Muscle layer of duodenum (tissue), 2 donors: ENCODE measurements around the gene NHSL2.

Source experiments
- H3K27ac ChIP-seq: one replicate; pipeline ENCODE4 v1.7.0; 2013; ENCODE audit warnings: mild to moderate bottlenecking, low read length
- H3K27me3 ChIP-seq: one replicate; pipeline ENCODE4 v1.7.0; 2013; ENCODE audit warnings: low read depth, mild to moderate bottlenecking, control low read depth, low read length
- H3K36me3 ChIP-seq, 2 donors: one replicate each; pipeline ENCODE4 v1.7.0; 2013; ENCODE audit warnings: low read length in 2 of 2, control low read depth in 1 of 2, mild to moderate bottlenecking in 1 of 2; ENCODE audit not compliant: insufficient read depth in 2 of 2, control insufficient read depth in 1 of 2
- H3K4me1 ChIP-seq, 2 donors: one replicate each; pipeline ENCODE4 v1.7.0; 2013; ENCODE audit warnings: low read length in 2 of 2, mild to moderate bottlenecking in 2 of 2, control low read depth in 1 of 2, moderate library complexity in 1 of 2; ENCODE audit not compliant: insufficient read depth in 2 of 2, control insufficient read depth in 1 of 2
- H3K4me3 ChIP-seq, 2 donors: one replicate each; pipeline ENCODE4 v1.7.0; 2013; ENCODE audit warnings: low read length in 2 of 2, low read depth in 1 of 2, mild to moderate bottlenecking in 1 of 2
- H3K9me3 ChIP-seq, 2 donors: one replicate each; pipeline ENCODE4 v1.7.0; 2013; ENCODE audit warnings: low read length in 2 of 2, control low read depth in 1 of 2, mild to moderate bottlenecking in 1 of 2; ENCODE audit not compliant: control insufficient read depth in 1 of 2
- donor health status: healthy.

NHSL2 gene

DNA sequence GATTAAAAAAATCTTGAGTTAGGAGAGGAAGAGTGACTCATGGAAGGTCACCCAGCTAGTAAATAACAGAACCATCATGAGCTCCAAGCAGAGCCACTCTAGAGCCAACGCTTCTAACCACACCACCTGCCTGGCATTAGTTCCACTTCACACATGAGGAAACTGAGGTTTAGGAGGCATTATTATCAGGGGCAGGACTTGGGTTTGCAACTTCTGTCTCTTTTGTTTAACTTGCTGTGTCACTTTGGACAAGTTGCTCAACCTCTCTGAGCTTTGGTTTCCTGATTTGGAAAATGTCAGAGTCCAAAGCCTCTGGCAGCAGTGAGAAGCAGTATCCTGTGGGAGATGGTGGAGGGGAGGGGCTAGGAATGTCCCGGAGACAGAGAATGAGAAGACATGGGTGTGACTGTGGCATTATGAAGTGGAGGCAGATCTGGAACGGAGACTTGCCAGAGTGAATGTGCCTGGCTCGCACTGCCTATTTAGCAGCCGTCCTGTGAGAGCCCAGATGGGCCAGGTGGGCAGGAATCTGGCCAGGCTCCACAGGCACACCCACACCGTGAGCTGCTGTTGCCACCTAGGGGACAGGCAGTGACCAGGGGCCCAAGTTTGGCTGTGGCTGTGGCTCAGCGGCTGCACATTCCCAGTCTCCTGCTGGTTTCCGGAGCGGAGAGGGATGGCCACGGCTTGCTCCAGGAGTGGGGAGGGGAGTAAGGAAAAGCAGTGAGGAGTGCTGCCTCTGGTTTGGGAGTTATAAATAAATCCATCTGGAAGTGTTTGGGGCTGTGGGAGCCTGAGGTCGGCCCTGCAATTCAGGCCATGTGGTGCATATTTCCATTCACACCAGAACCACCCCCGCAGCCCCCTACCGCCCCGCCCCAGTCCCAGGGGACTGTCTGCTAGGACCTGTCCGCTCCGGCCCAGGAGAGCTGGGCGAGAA is 93.4 kb downstream of the NHSL2 start:
- Histone ChIP-seq H3K4me3 (no peak overlapping the region), H3K27me3 (no peaks in the 10 kb centered on the region), H3K4me1 (peaks cover 0 to 7% of the 10 kb centered on the region in 2 donors), H3K27ac (no peak overlapping the region), H3K36me3 (no peaks in the 10 kb centered on the region), H3K9me3 (no peaks in the 10 kb centered on the region)

DNA sequence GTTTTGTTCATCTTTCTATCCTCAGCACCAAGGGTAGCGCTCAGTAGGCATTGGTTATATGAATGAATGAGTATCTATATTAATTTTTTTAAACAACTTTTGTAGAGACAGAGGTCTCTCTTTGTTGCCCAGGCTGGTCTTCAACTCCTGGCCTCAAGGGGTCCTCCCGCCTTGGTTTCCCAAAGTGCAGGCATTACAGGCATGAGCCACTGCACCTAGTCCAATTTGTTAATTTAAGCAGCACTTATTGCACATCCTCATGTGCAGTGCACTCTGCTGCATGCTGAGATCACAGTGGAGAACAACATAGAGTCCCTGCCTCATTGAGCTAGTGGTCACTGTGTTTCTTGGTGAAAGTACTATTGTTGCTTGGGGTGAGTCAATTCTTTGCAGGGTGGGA is 94.4 kb downstream of the NHSL2 start:
- no peaks in the 10 kb centered on the region for H3K27me3 ChIP-seq
- H3K4me1 ChIP-seq = peaks cover 0 to 7% of the 10 kb centered on the region in 2 donors
- no peaks in the 10 kb centered on the region for H3K9me3 ChIP-seq
- H3K4me3 ChIP-seq = no peak overlapping the region
- H3K36me3 ChIP-seq = no peaks in the 10 kb centered on the region
- no peak overlapping the region for H3K27ac ChIP-seq

GRCh38 chrX:72006461-72006860 is 95.8 kb downstream of the NHSL2 start:
- Histone ChIP-seq H3K36me3 (no peaks in the 10 kb centered on the region), H3K4me1 (peaks cover 0 to 7% of the 10 kb centered on the region in 2 donors), H3K9me3 (no peaks in the 10 kb centered on the region), H3K27ac (no peak overlapping the region), H3K27me3 (no peaks in the 10 kb centered on the region), H3K4me3 (no peak overlapping the region)

- H3K4me3 ChIP-seq = no peak overlapping the region
- no peaks in the 10 kb centered on the region for H3K9me3 ChIP-seq
- H3K4me1 ChIP-seq = no peaks in the 10 kb centered on the region
- H3K27me3 ChIP-seq = no peaks in the 10 kb centered on the region
- no peak overlapping the region for H3K27ac ChIP-seq
- no peaks in the 10 kb centered on the region for H3K36me3 ChIP-seq
Observed at GRCh38 chrX:72009731-72010130, 99.1 kb downstream of the NHSL2 start.

- H3K27ac ChIP-seq = no peak overlapping the region
Observed at GRCh38 chrX:72011734-72012133, 101.1 kb downstream of the NHSL2 start.

GRCh38 chrX:72015383-72015782 is 104.7 kb downstream of the NHSL2 start:
- H3K4me3 ChIP-seq = no peak overlapping the region
- H3K36me3 ChIP-seq = no peaks in the 10 kb centered on the region
- H3K27me3 ChIP-seq = no peaks in the 10 kb centered on the region
- peaks cover 3 to 4% of the 10 kb centered on the region in 2 donors for H3K4me1 ChIP-seq
- no peaks in the 10 kb centered on the region for H3K9me3 ChIP-seq
- no peak overlapping the region for H3K27ac ChIP-seq

More at GRCh38 chrX:72011734-72012133, 101.1 kb downstream of the NHSL2 start:
- Histone ChIP-seq H3K36me3 (no peaks in the 10 kb centered on the region), H3K4me3 (no peak overlapping the region), H3K27me3 (no peaks in the 10 kb centered on the region), H3K9me3 (no peaks in the 10 kb centered on the region), H3K4me1 (no peaks in the 10 kb centered on the region)

- peaks cover 3 to 4% of the 10 kb centered on the region in 2 donors for H3K4me1 ChIP-seq
- H3K27ac ChIP-seq = no peak overlapping the region
- H3K9me3 ChIP-seq = no peaks in the 10 kb centered on the region
- no peaks in the 10 kb centered on the region for H3K36me3 ChIP-seq
- H3K4me3 ChIP-seq = no peak overlapping the region
- no peaks in the 10 kb centered on the region for H3K27me3 ChIP-seq
Observed at GRCh38 chrX:72016881-72017783, 106.5 kb downstream of the NHSL2 start.

DNA sequence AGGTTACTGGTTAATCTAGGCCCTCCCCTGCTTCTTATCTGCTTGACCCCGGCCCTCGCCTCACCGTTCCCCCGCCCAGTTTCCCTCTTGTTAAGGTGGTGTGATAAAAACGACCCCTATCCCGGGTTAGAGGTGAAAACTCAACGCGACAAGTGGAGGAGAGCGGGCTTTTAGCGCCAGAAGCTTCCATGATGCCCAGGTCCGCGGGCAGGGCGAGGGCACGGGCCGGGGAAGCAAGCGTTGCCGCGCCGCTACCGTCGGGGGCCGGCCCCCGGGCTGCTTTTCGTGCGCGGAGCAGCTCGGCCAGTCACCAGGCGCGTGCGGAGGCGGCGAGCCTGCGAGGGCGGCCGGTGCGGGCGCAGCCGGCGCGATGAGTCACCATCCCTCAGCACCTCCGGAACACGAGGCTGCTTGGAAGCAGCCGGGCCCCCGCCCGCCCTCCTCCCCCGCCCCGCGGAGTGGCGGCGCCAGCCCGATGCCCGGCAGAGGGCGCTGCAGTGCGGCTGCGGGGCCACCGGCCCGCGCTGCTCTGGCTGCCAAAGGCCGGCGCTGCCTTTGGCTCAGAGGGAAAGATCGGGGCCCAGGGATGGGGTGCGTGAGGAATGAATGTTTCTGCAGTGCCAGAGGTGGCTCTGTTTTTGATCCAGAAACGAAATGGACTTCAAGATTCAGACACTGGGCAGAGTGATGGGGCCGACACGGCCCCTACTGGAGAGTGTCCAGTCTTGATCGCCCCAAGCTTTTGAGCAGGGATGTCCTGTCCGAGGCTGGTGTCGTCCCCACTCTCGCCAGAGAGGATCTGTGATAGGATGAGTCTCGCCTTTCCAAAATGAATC is 107.8 kb downstream of the NHSL2 start:
- H3K9me3 ChIP-seq = no peaks in the 10 kb centered on the region
- peaks cover 3 to 4% of the 10 kb centered on the region in 2 donors for H3K4me1 ChIP-seq
- H3K27ac ChIP-seq = no peak overlapping the region
- no peaks in the 10 kb centered on the region for H3K36me3 ChIP-seq
- H3K4me3 ChIP-seq = peak overlapping the region; percentile 11 to 16
- no peaks in the 10 kb centered on the region for H3K27me3 ChIP-seq

DNA sequence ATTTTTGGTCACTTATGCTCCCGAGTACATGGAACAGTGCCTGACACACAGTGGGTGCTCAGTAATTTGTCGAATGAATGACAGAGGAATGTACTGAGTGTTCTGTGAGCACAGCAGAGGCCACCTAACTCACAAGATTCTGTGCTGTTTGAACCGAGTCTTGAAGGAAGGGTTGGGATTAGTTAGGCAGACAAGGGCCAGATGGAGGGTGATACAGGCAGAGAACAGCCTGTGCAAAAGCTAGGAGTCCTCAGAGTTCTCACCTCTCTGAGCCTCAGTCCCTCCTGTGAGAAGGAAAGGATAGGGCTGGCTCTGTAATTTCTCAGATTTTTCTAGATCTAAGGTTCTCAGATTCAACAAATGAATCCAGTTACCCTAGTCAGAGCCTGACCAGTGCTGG is 108.8 kb downstream of the NHSL2 start:
- H3K4me1 ChIP-seq = peaks cover 3 to 4% of the 10 kb centered on the region in 2 donors
- H3K27ac ChIP-seq = no peak overlapping the region
- no peaks in the 10 kb centered on the region for H3K27me3 ChIP-seq
- no peak overlapping the region for H3K4me3 ChIP-seq
- H3K36me3 ChIP-seq = no peaks in the 10 kb centered on the region
- no peaks in the 10 kb centered on the region for H3K9me3 ChIP-seq

DNA sequence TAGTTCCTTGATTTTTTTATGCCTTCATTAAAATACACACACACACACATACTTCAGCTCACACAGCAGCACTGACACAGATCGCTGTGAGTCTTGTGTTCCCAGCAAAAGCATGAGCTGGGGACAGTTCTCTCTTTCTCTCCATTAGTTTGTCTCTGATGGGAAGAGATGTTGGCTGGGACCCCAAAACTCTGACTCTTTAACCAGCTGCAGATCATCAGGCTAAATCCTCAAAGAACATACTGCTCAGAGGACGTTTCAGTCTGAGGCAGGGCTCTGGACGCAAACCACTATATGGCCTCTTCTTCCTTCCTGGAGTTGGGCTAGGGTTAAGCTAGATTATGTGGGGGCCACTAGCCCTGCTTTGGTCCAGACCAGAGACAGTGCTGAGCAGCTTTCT is 109.6 kb downstream of the NHSL2 start:
- Histone ChIP-seq H3K9me3 (no peaks in the 10 kb centered on the region), H3K27ac (peak overlapping the region; percentile 60), H3K4me3 (no peak overlapping the region), H3K27me3 (no peaks in the 10 kb centered on the region), H3K36me3 (no peaks in the 10 kb centered on the region), H3K4me1 (peaks cover 3 to 4% of the 10 kb centered on the region in 2 donors)
